Suppressor macrophage treated with lipopolysaccharide for 1 hour (primary cell): ENCODE results near the gene GNAI2.
"Not testable (repeated sequence)": the region's sequence is repeated elsewhere in the genome, so short reads cannot be mapped to it uniquely, and the experiment has no call there.

Source experiments
- DNase-seq, 3 donors: peaks; one replicate each; pipeline ENCODE4 v3.0.0-alpha.2; 2020 to 2022

GNAI2 gene

DNA sequence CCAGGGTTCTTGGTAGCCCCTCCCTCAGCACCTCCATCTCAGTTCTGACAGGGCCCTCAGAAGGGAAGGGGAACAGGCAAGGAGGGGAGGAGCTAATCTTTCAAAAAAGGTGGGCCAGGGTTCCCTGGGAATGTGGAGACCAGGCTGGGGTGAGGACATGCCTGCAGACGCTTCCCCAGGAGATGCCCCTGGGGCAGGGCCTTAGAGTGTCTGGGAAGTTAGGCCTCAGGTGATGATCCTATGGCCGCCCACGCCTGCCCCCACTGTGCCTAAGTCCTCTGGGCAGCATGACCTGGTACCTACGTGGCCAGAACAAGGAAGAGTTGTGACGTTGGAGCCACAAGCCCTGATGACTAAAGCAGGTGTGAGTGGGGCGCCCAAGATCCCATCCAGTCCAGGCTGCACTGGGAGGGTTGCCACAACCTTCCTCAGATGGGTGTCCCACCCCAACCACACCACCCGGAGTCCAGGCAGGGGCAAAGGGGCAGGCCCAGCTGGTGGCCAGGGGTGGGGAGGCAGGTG lies 29.0 kb downstream of the GNAI2 start:
- no peak for DNase-seq

DNA sequence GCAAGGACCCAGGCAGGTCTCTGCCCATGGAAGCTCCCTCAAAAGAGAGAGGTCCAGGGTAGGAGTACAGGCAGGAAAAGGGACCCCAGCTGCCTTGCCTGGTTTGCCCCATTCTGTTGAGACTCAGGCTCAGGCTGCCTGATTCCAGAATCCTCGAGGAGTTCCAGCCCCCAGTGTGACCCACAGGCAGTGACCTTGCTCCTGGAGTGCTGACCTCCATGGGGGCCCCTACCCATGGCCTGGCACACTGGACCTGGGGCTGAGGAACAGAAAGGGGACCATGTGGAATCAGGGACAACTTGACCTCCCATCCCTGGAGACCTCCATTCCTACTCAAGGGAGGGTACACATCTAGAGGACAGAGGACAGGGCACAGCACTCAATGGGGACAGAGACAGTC lies 29.6 kb downstream of the GNAI2 start:
- DNase-seq: no peak

DNA sequence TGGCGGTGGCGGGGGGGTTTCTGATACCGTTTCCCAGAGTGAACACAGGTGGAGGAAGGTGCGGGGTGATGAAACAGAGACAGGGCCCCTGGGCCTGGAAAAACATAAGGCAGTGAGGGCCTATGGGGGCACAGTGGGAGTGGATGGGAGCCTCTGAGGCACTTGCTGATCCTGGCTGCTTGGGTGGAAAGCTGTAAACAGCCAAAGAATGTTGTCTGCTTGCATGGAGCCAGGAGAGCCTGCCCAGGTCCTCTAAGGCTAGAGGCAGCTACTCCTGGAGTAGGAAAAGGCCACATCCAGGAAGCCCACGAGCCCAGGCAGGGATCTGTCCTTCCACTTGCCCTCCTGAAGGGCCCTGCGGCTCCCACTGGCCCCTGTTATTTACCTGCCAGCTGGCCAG lies 30.0 kb downstream of the GNAI2 start:
- DNase-seq: no peak

DNA sequence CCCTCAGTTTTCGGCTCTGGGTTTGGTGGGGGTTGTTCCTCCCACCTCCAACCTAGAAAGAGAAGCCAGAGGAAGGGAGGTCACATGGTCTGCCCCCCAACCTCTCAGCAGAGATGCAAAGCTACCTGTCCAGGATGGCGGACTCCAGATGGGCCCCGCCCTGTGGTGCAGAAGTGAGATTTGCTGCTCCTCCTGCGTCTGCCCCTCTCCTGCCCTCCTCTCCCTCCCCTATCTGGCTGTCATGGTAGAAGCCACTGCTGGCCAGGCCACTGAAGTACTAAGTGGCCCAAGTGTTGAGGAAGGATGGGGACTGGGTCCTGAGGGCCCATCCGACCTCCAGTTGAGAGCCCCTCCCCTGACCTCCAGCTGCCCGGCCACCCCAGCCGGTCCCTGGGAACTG lies 30.8 kb downstream of the GNAI2 start:
- no peak for DNase-seq

DNA sequence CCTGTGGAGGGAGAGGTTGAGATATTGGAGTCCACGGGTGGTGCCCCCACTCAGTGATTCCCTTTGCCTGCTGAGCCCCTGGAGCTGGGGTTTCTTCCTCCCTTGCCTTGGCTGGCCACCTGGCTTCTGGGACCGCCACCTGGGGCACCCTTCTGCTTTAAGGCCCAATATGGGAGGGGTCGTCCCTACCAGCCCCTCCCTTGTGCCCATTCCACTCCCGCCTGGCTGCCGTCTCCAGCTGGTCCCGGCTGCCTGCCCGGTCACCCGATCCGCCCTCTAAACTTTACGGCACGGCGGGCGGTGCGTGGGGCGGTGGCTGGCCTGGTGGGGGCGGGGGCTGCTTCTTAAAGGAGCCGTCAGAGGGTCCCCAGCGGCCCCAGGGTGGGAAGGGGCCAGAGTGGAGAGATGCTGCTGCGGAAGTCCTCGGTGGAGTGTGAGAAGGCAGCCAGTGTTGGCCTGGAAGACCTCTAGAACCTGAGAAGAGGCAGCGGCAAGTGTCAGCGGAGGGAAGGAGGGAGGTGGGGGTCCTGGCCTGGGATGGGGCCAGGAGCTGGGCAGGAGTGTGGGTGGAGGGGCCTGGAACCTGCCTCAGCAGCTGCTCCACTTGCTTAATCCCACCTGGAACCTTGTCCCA lies 31.4 kb downstream of the GNAI2 start:
- no peak for DNase-seq

DNA sequence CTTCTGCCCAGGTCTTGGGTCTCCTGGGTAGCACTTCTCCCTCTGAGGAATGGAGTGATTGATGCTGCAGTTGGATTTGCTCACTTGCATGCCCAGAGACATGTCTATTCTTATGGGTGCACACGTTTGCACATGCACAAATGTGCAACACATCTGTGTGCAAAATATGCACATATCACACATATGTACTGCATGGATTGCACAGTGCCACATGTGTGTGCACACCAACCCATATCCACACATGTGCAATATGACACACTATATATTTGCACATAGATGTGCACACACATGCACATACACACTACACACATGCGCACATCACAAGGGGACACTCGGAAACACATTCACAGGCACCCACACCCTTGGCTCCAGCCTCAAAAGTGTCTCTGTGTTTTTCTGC lies 32.3 kb downstream of the GNAI2 start:
- no peak for DNase-seq

DNA sequence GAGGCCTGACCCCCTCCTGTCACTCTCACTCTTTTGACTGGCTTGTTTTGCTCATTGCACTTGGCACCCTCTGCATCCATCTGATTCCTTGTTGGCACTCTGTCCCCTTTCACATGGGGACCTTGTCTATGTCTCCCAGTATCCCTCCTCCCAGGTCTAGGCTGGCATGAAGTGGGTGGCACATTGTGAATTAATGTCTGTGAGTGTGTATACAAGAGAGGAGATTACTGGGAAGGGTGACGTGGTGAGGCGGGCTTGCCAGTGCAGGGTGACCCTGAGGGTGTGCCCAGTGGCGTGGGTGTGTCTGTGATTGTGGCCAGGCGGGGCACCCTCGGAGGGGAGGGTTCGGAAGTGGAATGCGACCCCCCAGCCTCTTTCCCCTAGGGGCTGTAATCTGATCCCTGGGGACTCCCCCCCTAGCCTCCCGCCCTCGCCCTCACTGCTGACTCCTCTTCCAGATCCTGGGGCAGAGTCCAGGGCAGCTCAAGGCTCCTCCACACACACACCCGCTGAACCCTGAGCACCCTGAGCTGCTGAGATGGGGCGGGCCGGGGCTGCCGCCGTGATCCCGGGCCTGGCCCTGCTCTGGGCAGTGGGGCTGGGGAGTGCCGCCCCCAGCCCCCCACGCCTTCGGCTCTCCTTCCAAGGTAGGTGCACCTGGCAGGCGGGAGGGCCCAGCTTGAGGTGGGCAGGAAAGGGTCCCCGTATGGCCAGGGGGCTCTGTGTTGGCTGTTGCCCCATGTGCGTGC lies 32.9 kb downstream of the GNAI2 start, which contains the start of gene SEMA3B:
SEMA3B (plus strand) TSS at position 445 of the 749 bp plus-strand sequence; CDS start at position 539, 94 bp downstream.
- no peak for DNase-seq

DNA sequence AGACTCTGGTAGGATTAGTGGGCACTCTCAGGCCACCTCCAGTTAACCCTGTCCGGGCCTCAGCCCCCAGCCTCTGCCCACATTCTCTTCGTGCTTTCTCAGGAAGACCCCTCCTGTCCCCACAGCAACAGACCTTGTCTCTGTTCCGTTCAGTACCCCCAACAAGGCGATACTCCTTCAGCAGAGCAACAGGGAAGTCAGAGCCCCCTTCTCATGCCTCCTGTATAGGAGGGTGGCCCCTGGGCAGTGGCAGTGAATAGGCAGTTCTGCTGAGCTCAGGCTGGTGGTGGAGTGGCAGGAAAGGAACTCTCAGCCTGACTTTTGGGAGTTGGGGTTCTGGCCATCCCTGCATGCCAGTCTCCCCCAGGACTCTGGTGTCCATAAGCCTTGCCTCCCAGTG lies 33.5 kb downstream of the GNAI2 start:
- DNase-seq: no peak

DNA sequence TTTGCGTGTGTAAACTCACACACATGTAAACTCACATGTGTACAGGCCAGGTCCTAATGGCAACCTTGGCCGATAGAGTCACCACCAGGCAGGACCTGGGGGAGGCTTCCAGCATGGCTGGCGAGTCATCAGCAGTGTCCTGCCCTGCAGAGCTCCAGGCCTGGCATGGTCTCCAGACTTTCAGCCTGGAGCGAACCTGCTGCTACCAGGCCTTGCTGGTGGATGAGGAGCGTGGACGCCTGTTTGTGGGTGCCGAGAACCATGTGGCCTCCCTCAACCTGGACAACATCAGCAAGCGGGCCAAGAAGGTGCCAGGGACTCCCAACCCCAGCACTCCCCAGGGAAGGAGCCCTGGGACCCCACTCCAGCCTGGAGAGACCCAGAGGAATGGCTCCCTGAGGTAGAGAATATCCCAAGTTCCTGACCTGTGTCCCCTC lies 34.0 kb downstream of the GNAI2 start:
- DNase-seq: no peak

DNA sequence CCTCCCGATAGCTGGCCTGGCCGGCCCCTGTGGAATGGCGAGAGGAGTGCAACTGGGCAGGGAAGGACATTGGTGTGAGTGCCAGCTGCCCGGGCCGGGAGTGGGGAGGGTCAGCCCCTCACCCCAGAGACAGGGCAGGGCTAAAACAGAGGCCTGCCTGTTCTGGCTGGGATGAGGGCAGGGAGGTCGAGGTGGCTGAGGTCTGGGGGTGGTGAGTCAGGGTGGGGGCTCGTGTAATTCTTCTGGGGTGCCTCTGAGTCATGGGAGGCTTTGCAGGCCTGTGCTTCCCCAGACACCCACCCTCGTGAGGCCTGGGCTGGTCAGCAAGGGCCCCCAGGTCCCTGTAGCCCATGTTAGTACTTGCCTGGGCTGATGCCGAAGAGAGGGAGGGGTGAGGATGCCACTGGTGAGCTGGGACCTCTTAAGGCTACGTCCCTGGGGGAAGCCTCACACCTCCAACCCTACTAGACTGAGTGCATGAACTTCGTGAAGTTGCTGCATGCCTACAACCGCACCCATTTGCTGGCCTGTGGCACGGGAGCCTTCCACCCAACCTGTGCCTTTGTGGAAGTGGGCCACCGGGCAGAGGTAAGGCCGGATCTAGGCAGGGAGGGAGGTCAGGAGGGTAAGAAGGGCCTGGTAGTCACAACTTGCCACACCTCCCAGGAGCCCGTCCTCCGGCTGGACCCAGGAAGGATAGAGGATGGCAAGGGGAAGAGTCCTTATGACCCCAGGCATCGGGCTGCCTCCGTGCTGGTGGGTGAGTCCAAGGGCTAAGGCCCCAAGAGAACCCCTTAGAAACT lies 34.6 kb downstream of the GNAI2 start:
- no peak for DNase-seq

DNA sequence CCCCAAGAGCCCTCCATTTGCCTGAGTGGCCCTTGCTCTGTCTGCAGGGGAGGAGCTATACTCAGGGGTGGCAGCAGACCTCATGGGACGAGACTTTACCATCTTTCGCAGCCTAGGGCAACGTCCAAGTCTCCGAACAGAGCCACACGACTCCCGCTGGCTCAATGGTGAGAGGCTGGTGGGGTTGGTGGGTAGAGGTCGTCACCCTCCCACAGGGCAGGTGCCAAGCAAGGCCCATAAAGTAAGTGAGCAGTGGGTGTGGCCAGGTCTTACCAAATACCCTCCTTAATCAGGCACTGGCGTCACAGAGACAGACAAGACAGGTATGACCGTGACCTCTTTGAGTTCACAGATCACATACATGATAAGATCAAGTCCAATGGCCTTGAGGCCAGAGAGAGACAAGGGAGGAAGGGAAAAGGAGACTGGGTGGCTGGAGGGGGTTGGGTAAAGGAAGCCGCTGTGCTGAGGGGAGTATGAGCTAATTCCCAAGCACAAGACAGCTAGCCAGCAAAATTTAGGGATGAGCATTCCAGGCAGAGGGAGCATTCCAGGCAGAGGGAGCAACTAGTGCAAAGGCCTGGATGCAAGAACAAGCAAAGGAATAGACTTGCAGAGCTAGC lies 35.4 kb downstream of the GNAI2 start:
- no peak for DNase-seq

DNA sequence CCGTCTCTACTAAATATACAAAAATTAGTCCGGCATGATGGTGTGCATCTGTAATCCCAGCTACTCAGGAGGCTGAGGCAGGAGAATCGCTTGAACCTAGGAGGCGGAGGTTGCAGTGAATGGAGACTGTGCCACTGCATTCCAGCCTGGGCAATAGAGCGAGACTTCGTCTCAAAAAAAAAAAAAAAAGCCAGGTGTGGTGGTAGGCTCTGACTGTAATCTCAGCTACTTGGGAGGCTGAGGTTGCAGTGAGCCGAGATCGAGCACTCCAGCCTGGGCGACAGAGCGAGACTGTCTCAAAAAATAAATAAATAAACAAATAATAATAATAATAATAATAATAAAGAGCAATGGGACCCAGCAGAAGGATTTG lies 36.5 kb downstream of the GNAI2 start:
- DNase-seq: not testable (repeated sequence)

DNA sequence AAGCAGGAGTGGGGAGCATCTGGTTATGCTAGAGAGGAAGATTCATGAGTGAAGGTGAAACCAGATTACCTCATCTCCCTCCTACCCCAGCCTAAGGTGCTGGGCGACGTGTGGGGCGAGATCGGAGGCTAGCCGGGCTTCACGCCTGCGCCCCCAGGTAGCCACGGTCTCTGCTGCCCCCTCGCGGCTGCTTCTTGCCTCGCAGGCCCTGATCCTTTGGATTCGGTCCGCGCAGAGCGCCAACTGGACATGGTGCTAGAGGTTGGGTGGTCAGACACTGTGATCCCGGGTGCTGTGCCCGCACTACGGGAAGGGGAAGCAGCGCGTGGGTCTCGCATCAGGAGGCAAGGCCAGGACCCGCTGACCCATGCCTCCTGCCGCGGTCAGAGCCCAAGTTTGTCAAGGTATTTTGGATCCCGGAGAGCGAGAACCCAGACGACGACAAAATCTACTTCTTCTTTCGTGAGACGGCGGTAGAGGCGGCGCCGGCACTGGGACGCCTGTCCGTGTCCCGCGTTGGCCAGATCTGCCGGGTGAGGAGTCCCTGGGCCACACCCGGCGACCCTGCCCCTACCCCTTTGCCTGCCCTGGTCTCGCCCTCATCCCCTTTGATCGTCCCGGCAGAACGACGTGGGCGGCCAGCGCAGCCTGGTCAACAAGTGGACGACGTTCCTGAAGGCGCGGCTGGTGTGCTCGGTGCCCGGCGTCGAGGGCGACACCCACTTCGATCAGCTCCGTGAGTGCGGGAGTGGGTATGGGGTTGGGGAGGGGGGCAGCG lies 37.1 kb downstream of the GNAI2 start:
- peak; percentile 89 to 93 (median 92) for DNase-seq

DNA sequence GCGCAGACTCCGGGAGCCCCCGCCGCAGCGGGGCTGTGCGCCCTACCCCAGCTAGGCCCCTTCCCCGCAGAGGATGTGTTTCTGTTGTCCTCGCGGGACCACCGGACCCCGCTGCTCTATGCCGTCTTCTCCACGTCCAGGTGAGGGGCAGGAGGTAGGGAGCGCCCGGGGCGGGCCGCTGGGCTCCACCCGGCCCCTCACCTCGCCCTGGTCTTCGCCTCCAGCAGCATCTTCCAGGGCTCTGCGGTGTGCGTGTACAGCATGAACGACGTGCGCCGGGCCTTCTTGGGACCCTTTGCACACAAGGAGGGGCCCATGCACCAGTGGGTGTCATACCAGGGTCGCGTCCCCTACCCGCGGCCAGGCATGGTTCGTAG lies 37.7 kb downstream of the GNAI2 start:
- DNase-seq: no peak

DNA sequence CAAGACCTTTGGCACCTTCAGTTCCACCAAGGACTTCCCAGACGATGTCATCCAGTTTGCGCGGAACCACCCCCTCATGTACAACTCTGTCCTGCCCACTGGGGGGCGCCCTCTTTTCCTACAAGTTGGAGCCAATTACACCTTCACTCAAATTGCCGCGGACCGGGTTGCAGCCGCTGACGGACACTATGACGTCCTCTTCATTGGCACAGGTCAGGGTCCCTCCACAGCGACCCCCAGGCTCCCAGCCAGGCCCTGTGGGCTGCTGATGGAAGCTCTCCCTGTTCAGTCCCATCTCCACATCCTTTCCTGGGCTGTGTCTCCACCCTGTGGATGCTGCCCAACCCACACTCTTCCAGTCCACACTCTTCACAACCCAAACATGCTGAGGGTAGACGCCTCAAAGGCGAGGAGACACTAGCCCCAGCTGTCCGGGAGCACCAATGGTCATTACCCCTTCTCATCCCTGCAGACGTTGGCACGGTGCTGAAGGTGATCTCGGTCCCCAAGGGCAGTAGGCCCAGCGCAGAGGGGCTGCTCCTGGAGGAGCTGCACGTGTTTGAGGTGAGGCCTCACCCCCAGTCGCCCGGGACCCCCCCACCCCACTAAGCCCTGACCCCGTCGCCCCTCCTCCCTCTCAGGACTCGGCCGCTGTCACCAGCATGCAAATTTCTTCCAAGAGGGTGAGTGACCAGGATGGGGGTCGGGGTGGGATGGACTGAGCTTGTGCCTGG lies 38.5 kb downstream of the GNAI2 start:
- peak; percentile 68 to 91 (median 86) for DNase-seq

DNA sequence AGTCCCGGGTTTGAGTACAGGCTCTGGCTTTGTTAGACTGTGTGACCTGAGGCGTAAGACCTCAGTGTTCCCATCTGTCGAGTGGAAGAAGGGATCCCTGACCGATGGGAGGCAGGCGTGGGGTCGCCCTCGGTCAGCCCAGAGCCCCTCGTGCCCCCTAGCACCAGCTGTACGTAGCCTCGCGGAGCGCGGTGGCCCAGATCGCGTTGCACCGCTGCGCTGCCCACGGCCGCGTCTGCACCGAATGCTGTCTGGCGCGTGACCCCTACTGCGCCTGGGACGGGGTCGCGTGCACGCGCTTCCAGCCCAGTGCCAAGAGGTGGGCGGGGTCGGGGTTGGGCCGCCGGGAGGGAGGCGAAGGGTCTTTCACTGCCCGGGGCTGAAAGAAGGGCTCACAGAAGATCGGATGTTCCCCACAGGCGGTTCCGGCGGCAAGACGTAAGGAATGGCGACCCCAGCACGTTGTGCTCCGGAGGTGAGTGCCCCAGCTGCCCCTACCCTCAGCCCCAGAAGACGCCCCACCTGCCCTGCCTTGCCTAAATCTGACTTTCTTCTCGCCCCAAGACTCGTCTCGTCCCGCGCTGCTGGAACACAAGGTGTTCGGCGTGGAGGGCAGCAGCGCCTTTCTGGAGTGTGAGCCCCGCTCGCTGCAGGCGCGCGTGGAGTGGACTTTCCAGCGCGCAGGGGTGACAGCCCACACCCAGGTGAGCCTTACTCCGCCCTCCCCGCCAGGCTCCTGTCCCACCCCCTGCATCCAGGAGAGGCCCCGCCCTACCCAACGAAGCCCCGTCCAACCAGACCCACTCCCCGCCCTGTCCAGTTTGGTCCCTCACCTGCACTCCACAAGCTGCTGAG lies 39.4 kb downstream of the GNAI2 start:
- DNase-seq: no peak

DNA sequence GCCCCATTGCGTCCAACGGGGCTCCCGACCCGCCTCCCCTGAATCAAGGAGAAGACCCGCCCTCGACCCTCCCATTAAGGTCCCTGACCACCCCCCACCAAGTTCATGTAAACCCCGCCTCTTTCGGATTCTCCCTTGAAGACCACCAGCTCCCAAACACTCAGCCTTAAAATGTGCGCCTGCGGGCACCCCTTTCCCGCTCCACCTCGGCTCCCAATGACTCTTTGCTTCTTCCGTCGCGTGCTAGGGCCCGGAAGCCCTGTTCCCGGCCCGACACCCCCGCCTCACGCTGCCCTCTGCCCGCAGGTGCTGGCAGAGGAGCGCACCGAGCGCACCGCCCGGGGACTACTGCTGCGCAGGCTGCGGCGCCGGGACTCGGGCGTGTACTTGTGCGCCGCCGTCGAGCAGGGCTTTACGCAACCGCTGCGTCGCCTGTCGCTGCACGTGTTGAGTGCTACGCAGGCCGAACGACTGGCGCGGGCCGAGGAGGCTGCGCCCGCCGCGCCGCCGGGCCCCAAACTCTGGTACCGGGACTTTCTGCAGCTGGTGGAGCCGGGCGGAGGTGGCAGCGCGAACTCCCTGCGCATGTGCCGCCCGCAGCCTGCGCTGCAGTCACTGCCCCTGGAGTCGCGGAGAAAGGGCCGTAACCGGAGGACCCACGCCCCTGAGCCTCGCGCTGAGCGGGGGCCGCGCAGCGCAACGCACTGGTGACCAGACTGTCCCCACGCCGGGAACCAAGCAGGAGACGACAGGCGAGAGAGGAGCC lies 40.2 kb downstream of the GNAI2 start:
- DNase-seq: peak in 2 of 3 donors; percentile 23 to 47

DNA sequence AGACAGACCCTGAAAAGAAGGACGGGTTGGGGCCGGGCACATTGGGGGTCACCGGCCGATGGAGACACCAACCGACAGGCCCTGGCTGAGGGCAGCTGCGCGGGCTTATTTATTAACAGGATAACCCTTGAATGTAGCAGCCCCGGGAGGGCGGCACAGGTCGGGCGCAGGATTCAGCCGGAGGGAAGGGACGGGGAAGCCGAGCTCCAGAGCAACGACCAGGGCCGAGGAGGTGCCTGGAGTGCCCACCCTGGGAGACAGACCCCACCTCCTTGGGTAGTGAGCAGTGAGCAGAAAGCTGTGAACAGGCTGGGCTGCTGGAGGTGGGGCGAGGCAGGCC lies 40.7 kb downstream of the GNAI2 start:
- DNase-seq: no peak

DNA sequence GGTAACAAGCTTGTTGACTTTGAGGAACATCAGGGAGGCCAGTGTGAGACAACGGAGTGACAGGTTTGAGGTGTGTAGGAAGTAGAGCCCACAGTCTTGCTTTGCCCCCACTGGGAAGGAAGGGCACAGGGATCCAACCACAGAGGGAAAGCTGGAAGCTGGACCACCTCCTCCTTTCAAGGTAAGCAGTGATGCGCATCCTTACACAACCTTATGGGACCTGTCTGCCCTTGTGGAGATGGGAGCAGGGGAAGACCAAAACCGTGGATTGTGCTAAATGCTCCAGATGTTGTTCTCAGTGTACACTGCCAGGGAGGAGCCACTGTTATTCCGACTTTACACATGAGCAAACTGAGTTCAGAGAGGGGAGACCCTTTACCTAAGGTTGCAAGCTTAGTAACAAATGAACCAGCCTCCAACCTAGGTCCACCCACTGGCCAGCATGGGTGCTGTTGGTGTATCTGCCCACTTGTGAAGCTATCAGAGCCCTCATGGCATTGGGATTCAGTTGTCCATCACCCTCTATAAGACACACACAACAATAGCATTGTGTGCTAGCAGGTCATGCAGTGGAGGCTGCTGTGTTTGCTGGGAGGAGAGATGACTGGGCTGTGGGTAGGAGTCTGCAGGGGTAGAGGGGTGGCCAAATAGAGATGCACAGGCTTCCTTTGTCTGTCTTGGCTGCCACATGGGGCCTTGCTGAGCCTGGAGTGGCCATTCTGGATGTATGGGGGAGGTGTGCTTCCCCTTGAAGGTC lies 42.3 kb downstream of the GNAI2 start:
- no peak for DNase-seq
